Erythroblast (primary cell): ENCODE measurements around the gene IFNGR1.

ENCODE experiments used
- GATA1 ChIP-seq: IDR thresholded peaks from 2 replicates; pipeline ENCODE4 v1.6.1; 2011; ENCODE audit warnings: low read depth, mild to moderate bottlenecking, control low read depth, low read length, moderate library complexity
- POLR2A ChIP-seq: IDR thresholded peaks from 2 replicates; pipeline ENCODE4 v1.6.1; 2011; ENCODE audit warnings: mild to moderate bottlenecking, low read length

DNA sequence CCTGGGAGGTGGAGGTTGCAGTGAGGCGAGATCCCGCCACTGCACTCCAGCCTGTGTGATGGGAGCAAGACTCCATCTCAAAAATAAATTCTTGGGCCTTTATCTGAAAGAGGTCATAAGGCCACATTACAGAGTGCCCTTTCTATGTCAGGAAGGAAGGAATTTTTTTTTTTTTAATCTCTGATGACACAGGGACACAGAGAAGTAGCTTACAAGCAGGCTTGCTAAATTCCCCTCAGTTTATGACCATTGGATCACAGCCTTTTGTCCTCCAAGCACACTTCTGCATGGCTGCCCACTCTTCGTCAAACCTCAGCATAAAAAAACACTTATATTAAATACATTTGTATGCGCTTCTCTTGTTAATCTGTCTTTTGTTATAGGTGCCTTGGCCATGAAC, 7.5 kb upstream of the IFNGR1 start:
- no peak for TF ChIP-seq POLR2A
- no peak for TF ChIP-seq GATA1
